HT-29 (cell line): ENCODE data around the gene PLEKHG4B. TPM values are rescaled to one million over a fixed set of nuclear protein-coding genes. Genes with fewer than 3 reads are reported as not detected.

Experiments
- DNase-seq: peaks from one replicate; pipeline ENCODE4 v3.0.0-alpha.2; 2015; ENCODE audit warnings: low spot score
- total RNA-seq: library from RNA; depleted of rRNA; stranded (reverse); fragments of >200 nt; shearing (Covaris generic); gene quantifications from 2 replicates; pipeline ENCODE4 v1.2.3, GENCODE V29; 2014

Gene PLEKHG4B
- total RNA-seq, 1 experiment from 2014 or later = not detected

GRCh38 chr5:187042-187431, 95.1 kb downstream of the PLEKHG4B start:
- DNase-seq = no peak

DNA sequence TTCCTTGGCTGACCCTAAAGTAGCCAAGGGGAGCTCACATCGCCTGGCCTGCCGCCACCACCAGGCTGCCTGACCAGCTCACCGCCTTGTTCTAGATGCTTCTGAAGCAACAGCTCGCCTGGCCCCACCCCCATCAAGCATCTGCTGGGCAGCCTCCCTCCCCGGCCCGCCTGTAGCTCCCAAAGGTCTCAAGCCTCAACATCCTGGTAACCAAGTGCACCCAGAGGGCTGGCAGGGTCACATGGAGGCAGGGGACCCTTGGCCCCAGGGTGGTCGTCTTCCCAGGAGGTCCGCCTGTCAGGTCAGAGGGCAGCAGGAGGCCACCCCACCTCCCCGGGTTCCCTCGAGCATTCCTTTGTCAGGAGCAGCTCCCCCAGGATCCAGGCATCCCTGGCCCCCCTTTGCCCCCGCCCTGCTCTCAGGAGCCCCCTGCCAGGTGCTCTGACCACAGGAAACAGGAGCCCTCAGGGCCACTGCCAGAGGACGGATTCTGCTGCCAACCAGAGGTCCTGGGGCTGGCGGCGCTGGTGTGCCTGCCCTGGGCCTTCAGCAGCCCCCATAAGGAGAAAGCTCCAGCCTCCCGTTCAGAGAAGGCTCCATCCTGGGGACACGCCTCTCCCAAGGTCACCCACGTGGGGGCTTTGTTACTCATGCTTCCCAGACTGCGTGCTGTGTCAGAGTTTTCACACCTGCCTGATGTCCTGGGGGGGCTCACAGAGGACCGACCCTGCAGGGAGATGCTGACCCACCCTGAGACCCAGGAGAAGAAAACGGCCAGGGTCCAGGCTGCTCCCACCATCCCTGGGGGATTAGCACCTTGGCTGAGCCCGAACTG, 95.9 kb downstream of the PLEKHG4B start:
- no peak for DNase-seq

DNA sequence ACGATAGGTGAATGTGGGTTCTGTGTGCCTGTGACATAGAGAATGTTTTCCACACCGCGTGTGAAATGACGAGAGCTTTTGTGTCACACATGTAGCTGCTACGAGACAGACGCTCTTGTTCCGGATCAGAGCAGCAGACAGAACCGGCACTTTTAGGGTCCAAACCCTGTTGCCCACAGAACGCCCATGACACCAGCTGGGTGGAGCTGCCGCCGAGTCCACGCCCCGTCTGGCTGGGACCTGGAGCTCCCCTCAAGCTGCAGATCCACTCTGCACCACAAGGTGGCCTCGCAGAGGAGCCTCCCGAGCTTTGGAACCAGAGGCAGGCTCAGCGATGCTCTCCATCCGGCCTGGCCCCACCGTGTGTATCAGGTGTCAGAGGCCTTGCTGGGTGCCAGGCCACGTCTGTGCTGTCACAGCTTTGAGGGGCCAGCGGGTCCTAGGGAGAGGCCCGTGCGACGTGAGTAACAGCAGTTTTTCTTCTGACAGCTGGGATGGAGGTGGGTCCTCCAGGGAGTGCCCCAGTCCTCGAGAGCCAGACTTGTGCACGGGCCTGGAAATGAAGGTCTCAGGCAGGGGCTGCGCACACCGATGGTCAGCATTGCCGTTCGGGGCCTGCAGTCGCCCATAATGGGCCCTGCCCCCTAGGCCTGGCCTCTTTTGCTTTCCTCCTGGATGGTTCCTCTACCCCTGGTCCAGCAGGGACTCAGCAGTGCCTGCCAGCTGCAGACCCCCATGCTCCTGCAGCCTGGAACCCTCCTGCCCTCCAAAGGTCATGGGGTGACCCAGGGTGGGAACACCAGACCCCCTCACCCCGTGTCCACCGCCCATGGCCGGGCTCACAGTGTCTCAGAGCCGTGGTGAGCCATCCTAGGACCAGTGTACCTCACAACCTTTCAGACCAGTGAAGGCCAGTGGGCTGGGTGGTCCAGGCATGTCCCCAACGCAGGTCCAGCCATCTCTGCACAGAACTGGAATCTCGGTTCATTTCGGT, 96.8 kb downstream of the PLEKHG4B start:
- peak; percentile 98 for DNase-seq

DNA sequence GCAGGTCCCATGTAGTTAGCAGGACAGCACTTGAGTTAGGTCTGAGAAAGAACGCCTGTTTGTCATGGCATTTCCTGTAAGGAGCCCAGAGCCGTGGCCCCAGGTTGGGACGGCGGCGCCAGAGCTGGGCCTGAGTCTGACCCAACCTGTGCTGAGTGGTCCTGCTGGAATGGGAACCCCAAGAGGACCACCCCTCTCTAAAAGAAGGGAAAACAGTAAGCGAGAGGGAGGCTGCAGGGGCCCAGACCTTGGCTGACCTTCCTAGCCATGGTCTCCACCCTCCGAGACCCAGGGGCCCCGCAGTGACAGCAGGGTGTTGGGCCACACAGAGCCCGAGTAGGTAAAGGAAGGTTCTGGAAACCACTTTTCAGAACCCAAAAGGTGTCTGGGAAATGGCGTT, 97.5 kb downstream of the PLEKHG4B start:
- DNase-seq = no peak

DNA sequence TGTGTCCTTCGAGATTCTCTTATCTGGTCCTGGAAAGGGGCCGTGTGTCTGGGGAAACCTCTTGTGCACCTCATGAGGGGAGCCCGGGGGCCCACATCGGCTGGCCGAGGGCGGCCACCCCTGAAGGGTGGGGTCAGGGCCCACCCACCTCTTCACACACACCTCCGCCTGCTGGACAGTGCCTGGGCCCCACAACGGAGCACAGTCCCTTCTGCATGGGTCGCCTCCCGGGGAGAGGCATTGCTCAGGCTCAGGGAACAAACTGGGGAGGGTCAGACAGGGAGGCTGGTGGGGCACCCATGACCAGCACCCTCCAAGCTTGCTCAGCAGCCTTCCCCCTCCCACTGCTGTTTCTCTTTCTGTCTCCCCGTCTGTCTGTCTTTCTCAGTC, 98.0 kb downstream of the PLEKHG4B start:
- DNase-seq = no peak

DNA sequence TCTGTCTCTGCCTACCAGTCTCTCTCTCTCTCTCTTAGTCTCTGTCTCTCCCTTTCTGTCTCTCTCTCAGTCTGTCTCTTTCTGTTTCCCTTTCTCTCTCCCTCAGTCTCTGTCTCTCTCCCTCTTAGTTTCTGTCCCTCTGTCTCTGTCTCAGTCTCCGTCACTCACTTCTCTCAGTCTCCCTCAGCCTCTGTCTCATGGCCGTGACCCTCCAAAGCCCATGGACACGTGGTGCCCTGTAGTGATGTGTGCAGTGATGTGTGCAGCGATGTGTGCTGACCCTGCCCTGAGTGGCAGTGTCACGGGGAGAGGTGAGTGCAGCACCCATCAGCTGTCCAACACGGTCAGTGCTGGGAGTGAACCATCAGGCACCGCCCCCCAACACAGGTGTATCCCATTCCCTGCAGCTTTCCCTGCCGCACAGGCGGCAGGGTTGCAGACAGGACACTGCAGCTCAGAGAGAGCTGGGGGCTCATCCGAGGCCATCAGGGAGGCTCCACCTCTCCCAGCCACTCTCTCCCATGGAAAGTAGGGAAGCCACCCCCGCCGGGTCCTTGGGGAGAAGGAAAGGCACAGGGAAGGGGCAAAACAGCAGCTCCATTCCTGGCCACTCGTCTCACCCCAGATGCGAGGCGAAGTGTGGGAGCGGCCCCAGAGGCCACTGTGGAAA, 98.5 kb downstream of the PLEKHG4B start:
- no peak for DNase-seq

DNA sequence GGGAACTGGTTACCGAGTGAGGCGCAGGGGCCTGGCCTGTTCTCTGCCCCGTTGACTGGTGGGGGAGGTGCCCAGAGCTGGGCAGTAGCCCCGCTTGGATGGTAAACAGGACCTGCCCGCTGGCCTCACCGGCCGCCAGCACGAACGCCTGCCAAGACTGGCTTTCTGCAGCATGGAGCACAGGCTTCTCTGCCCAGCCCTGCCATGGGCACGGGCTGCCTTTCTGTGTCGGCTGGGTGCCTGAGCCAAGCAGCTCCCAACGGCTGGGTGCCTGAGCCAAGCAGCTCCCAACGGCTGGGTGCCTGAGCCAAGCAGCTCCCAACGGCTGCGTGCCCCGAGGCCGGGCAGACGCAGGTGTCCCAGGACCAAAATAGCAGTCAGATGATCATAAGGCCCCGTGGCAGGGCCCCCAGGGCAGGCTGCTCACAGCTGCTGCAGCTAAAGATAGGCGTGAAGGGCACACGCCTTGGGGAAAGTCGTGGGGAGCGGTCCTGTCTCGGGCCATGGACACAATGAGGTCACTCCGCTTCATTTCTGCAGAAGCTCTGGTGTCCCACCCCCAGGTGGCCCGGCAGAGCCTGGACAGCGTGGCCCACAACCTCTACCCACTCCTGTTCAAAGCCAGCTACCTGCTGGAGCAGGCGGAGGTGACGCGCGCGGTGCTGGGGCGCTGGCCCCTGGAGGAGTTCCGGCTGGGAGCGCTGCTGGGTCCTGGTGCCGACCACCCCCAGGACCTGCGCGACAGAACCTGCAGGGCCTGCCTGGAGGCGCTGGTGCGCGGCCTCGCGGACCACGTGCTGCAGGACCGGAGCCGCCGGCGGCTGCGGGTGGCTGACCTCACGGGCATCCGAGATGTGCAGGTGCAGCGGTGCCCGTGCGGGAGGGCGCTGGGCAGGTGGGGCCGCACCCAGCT, 99.3 kb downstream of the PLEKHG4B start, which contains the start of gene LRRC14B:
Gene LRRC14B (plus strand): TSS at position 460 of the 913 bp plus-strand sequence. CDS start 44 bp downstream, at position 504.
- no peak for DNase-seq

DNA sequence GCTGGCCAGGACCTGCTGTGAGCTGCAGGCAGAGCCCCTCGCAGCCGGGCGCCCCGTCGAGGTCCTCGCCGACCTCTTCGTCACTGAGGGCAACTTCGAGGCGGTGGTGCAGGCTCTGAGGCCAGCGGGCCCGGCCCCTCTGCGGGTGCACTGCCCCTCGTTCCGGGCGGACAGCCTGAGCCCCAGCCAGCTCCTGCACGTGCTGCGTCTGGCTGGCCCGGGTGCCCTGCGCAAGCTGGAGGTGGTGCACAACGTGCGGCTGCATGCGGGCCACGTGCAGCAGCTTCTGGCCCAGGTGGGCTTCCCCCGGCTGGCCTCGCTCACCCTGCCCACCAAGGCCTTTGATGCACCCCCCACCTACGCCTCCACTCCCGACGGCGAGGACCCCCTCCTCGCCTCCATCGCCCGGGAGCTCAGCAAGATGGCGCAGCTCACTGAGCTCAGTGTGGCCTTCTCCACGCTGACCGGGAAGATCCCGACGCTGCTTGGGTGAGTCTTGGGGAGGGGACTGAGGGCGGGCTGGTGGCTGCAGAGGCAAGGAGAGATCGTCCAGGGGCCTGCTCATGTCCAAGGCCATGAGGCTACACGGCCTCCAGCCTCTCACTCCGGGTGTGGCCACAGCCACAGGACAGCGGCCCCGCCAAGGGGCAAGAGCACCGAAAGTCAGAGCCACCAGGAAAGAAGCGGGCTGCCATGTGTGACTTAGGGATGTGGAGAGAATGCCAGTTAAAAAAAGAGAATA, 100.2 kb downstream of the PLEKHG4B start:
- DNase-seq = no peak

DNA sequence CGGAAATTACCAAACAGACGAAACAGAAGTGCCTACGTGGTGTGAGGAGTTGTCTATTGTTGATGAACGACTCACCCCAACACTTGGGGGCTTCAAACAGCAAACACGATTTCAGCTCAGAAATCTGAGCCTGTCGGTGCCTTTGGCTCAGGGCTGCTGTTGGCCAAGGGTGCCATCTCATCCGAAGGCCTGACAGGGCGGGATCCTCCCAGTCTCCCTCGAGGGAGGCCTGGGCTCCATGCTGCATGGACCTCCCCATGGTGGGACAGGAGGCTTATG, 100.7 kb downstream of the PLEKHG4B start:
- no peak for DNase-seq

DNA sequence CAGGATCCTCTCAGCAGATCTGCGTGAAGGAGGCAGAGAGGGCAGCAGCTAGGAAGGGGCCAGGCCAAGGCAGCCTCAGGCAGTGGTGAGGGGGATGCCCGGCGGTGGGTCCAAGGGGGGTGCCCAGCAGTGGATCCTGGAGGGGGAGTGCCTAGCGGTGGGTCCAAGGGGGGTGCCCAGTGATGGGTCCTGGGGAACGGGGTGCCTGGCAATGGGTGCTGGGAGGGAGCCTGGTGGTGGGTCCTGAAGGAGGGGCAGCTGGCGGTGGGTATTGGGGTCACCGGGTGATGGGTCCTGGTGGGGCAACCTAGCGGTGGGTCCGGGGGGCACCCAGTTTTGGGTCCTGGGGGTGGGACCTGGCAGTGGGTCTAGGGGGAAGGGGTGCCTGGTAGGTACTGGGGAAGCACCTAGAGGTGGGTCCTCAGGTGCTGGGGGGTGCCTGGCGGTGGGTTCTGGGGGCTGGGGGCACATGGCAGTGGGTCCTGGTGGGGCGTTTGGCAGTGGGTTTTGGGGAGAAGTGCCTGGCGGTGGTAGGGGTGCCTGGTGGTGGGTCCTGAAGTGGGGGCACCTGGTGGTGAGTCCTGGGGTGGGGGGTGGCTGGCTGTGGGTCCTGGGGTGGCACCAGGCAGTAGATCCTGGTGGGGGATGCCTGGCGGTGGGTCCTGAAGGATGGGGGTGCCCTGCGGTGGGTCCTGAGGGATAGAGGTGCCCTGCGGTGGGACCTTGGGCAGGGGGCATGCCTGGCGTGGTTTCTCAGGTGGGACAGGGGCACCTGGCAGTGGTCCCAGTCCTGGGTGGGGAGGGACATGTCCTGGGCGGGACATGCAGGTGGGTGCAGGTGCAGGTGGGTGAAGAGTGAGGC, 101.2 kb downstream of the PLEKHG4B start:
- no peak for DNase-seq

DNA sequence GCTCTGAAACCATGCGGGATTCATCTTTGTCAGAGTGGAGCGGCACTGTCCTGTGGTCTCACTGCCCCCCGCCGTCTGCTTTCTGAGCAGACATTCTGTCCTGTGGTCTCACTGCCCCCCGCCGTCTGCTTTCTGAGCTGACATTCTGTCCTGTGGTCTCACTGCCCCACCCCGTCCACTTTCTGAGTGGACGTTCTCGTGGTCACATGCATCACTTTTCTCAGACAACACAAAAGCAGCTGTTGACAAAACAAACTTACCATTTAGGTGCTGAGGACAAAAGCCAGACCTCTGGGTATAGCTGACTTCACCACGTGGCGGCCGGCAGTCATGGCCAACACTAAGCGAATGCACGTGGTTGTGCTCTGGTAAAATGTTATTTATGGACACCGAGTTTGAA, 102.1 kb downstream of the PLEKHG4B start:
- no peak for DNase-seq

- no peak for DNase-seq
These were observed 102.7 kb downstream of the PLEKHG4B start for GRCh38 chr5:194603-195209.

DNA sequence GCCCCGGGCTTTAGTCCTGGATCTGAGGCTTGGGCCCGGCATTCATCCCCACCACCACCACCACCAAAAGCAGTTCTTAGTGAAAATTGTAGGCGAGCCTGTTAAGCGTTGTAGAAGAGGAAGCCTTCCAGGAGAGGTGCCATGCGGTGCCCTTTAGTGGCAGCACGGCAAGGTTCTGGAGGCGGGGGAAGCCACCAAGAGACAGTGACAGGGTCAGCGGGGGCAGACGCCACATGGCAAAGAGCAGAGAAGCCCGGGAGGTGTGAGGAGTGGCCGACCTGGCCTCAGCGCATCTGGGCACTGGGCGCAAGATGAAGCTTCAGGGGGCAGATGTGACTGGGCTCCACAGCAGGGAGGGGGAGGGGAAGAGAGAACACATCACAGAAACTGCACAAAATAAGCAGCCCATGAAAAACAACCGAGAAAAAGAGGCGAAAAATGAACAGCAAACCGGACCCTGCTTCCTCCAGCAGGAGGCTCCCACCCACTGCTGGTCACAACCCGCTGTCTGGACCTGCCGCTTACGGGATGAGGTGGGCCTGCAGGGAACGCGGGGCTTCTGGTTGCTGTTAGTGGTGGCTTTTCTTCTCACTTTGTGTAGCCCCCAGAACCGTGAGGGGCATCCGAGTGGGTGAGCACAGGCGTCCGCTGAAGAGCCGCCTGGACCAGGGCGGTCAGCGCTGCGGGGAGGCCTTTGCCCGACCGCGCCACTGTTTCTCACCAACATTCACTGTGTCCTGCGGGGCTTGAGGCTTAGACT, 103.6 kb downstream of the PLEKHG4B start:
- no peak for DNase-seq

GRCh38 chr5:196350-196749, 104.4 kb downstream of the PLEKHG4B start:
- DNase-seq = no peak

DNA sequence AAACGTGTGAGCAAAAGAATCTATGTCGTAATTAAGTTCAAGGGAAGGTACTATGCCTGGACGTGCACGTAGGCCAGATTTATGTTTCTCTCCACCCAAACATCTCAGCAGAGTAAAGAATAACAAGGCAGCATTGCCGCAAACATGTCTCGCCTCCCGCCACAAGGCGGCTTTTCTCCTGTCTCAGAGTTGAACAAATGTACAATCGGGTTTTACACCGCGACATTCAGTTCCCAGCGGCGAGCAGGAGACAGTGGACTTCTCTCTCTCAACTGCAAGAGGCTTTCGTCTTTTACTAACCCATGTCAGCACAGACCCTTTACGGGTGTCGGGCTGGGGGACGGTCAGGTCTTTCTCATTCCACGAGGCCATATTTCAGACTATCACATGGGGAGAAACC, 105.1 kb downstream of the PLEKHG4B start:
- peak; percentile 64 for DNase-seq

DNA sequence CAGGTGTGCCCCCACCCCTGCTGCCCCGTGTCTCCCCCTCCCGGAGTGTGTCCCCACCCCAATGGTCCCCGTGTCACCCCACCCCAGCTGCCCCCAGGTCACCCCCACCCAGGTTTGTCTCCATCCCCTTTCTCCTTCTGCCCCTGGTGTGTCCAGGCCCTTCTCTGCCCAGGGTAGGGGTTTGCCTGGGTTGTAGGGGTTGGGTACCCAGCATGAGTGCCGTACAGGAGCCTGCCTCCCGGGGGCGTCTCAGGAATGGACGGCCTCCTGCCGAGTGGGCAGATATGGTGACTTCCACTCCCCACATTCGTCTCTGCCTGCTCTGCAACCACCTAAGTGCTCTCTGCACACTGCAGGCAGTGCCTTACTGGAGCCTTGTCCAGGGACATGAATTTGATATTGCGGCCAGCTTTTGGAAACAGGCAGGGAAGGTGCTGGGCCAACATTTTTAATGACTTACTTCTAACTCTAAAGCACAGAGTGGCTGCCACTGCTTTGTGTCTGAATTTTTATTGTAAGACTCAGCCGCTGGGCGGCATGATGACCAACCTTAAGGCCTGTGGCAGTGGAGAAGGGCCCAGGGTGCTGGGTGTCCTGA, 106.0 kb downstream of the PLEKHG4B start:
- DNase-seq = no peak

GRCh38 chr5:198516-199196, 106.7 kb downstream of the PLEKHG4B start:
- no peak for DNase-seq
